ENCODE data around the gene PKHD1. TPM values are rescaled to one million over a fixed set of nuclear protein-coding genes. Genes with fewer than 3 reads are reported as not detected.

PKHD1 gene
- total and polyA plus RNA-seq, 2 of the 8 experiments (the other 6 are each of a cell fraction or from before 2014, with no cell fraction given) = 0.06 to 0.09 TPM

DNA sequence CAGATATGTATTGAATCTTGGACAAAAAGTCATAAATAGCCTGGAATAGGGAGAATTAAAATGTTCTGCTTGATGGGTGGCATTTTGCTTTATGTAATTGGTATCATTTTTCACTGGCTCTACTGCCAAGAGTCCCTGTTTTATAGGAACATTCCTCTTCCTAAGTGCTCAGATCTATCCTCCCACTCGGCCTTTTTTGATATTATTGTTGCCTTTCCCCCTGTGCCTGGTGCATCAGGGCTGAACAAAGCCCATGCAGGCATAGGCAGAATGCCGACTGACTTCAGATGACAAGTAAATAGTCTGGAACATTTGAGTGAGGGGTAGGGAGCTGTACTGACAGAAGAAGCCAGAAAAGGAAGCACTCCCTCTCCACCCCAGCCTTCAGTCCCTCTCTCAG, 127.0 kb downstream of the PKHD1 start:
- Histone ChIP-seq H3K18ac (ENCODE audit: extremely low read depth, low read length) (no peak overlapping the region), H2BK5ac (ENCODE audit: low read depth, low read length) (no peak overlapping the region), H2BK12ac (ENCODE audit: low read depth, low read length) (no peak overlapping the region), H3K27ac (ENCODE audit: low read depth, low read length) (no peak overlapping the region), H3K4me1 (replicated peaks in 1 of 4; ENCODE audit: control insufficient read depth in 3 of 4, insufficient read depth in 4 of 4, low read length in 3 of 4) (no peaks in the 10 kb centered on the region), H3K79me2 (ENCODE audit: control insufficient read depth in 1 of 2, insufficient read depth in 2 of 2, low read length in 2 of 2) (no peaks in the 10 kb centered on the region), H3K4ac (replicated peaks; ENCODE audit: insufficient read length, low read depth, low read length) (no peak overlapping the region), H3K4me2 (ENCODE audit: insufficient read depth in 1 of 2, low read depth in 2 of 2, low read length in 2 of 2) (no peak overlapping the region), H4K8ac (ENCODE audit: extremely low read depth, insufficient read depth, low read length) (no peak overlapping the region), H4K91ac (replicated peaks; ENCODE audit: insufficient read length, low read length) (no peak overlapping the region), H3K23me2 (ENCODE audit: low read depth, low read length) (no peaks in the 10 kb centered on the region; the same call in 1 of the 2 replicates), H2BK120ac (replicated peaks; ENCODE audit: low read depth, low read length) (no peak overlapping the region), H4K5ac (ENCODE audit: insufficient read length, low read depth, low read length) (no peak overlapping the region), H3K9ac (replicated peaks in 1 of 4; ENCODE audit: extremely low read depth in 1 of 4, low read depth in 3 of 4, low read length in 3 of 4) (no peak overlapping the region), H3K4me3 (ENCODE audit: extremely low read depth in 1 of 4, insufficient read depth in 2 of 4, low read depth in 3 of 4, low read length in 4 of 4) (no peak overlapping the region), H3K27me3 (replicated peaks in 1 of 4; ENCODE audit: control insufficient read depth in 3 of 4, extremely low read depth in 1 of 4, insufficient read depth in 3 of 4, low read length in 3 of 4) (no peaks in the 10 kb centered on the region), H3K9me3 (ENCODE audit: insufficient read depth in 2 of 2, low read depth in 1 of 2, low read length in 1 of 2) (no peaks in the 10 kb centered on the region), H2BK20ac (ENCODE audit: low read length) (no peak overlapping the region), H2BK15ac (ENCODE audit: low read length) (no peak overlapping the region), H3K56ac (replicated peaks; ENCODE audit: insufficient read length, low read depth, low read length) (no peak overlapping the region), H3K14ac (ENCODE audit: insufficient read length) (no peak overlapping the region), H3K79me1 (ENCODE audit: low read depth, low read length) (no peaks in the 10 kb centered on the region), H3K36me3 (ENCODE audit: control insufficient read depth in 2 of 4, insufficient read depth in 4 of 4, low read length in 3 of 4) (no peaks in the 10 kb centered on the region), H2AK5ac (ENCODE audit: low read depth, low read length) (no peak overlapping the region), H2AFZ (ENCODE audit: low read length) (no peak overlapping the region), H4K20me1 (replicated peaks in 1 of 2; ENCODE audit: control insufficient read depth in 1 of 2, insufficient read depth in 2 of 2, low read length in 2 of 2) (no peaks in the 10 kb centered on the region), H3K23ac (ENCODE audit: insufficient read length) (no peak overlapping the region)
- POLR2A ChIA-PET (ENCODE audit: partially characterized antibody) = no interaction called here
- CTCF ChIA-PET (ENCODE audit: partially characterized antibody) = interaction anchor here (0.6 to 4.6 kb wide), 33 partner anchors 8 to 1149 kb away, joined by 3 to 27 read pairs (median 4); no protein-coding TSS in a partner anchor
- WGBS, 2 experiments (ENCODE audit: extremely low coverage in 1 of 2, insufficient coverage in 1 of 2, insufficient read length in 1 of 2, insufficient replicate concordance in 2 of 2, low coverage in 1 of 2, low lambda C conversion rate in 2 of 2, missing lambda C conversion rate in 1 of 2) = 87% methylated on average over 2 of the region's 2 CpGs; no CpG with 5 or more reads in 1 of the 2 experiments
- TF ChIP-seq, protein P1, sequence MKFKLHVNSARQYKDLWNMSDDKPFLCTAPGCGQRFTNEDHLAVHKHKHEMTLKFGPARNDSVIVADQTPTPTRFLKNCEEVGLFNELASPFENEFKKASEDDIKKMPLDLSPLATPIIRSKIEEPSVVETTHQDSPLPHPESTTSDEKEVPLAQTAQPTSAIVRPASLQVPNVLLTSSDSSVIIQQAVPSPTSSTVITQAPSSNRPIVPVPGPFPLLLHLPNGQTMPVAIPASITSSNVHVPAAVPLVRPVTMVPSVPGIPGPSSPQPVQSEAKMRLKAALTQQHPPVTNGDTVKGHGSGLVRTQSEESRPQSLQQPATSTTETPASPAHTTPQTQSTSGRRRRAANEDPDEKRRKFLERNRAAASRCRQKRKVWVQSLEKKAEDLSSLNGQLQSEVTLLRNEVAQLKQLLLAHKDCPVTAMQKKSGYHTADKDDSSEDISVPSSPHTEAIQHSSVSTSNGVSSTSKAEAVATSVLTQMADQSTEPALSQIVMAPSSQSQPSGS (IDR thresholded peaks at IDR 0.05; ENCODE audit: low read length) = no peak
- TF ChIP-seq SIX5 (IDR thresholded peaks at IDR 0.05; ENCODE audit: low read depth, low read length) = no peak
- TF ChIP-seq SRF (IDR thresholded peaks at IDR 0.05; ENCODE audit: low read depth, low read length) = no peak
- TF ChIP-seq SP4 (IDR thresholded peaks at IDR 0.05; ENCODE audit: low read length) = no peak
- no peak for TF ChIP-seq JUND (IDR thresholded peaks at IDR 0.05; ENCODE audit: low read length)
- no peak for TF ChIP-seq RNF2 (IDR thresholded peaks at IDR 0.05; ENCODE audit: borderline replicate concordance, low read depth, low read length, missing control alignments, poor library complexity, severe bottlenecking)
- TF ChIP-seq, protein P2, sequence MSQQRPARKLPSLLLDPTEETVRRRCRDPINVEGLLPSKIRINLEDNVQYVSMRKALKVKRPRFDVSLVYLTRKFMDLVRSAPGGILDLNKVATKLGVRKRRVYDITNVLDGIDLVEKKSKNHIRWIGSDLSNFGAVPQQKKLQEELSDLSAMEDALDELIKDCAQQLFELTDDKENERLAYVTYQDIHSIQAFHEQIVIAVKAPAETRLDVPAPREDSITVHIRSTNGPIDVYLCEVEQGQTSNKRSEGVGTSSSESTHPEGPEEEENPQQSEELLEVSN (IDR thresholded peaks at IDR 0.05) = no peak
- TF ChIP-seq CEBPB (IDR thresholded peaks at IDR 0.05; ENCODE audit: low read depth, low read length) = no peak
- no peak for TF ChIP-seq CHD2 (IDR thresholded peaks at IDR 0.05; ENCODE audit: low read length)
- TF ChIP-seq POU5F1 (IDR thresholded peaks at IDR 0.05; ENCODE audit: low read depth, low read length) = no peak
- TF ChIP-seq, protein P3, sequence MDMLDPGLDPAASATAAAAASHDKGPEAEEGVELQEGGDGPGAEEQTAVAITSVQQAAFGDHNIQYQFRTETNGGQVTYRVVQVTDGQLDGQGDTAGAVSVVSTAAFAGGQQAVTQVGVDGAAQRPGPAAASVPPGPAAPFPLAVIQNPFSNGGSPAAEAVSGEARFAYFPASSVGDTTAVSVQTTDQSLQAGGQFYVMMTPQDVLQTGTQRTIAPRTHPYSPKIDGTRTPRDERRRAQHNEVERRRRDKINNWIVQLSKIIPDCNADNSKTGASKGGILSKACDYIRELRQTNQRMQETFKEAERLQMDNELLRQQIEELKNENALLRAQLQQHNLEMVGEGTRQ (IDR thresholded peaks at IDR 0.05; ENCODE audit: low read length) = no peak
- DNase-seq (ENCODE audit: low read depth in 1 of 2, low spot score in 2 of 2) (no peak), FAIRE-seq (no peak)

Measured in H1 (cell line).